NCI-H2196 (cell line): Measurements from ENCODE around the gene LRRC1.

Source experiments
- DNase-seq: peaks from one replicate; lab custom pipeline; 2025; ENCODE audit not compliant: unreplicated experiment; lab: John Stamatoyannopoulos, UW

Gene LRRC1

DNA sequence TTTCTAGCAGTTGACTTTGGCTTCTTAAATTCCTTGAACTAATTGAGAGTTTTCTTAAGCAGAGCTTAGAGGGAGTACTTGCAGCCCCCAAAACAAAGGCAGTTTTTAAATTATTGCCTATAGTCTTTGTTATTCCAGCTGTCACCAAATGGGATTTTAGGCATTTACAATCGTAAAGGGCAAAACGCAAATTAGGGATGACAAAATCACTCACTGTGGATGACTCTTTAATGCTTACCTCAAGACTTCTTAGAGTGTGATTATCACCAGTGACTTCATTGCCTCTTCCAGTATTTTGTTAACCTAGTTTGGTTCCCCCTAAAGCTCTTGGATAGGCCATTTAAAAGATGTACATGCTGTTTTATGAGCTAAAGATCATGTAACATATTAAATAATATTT lies 126.8 kb downstream of the LRRC1 start:
- no peak for DNase-seq

DNA sequence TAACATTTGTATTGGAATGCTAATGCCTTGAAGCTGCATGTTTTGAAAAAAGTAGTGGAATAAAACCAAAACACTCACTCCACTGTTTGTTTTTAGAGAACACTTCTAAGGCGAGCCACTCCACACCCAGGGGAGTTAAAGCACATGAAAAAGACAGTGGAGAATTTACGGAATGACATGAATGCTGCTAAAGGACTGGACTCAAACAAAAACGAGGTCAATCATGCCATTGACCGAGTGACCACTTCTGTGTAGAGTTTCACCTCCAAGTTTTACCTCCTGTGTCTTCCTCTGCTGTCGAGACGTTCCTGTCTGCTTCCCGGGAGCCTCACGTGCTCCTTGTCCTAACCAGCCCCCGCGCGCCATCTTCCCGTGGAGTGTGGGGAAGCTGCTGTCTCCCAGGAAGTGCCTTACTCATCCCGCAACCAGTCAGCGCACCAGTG lies 127.8 kb downstream of the LRRC1 start:
- DNase-seq, result no peak

DNA sequence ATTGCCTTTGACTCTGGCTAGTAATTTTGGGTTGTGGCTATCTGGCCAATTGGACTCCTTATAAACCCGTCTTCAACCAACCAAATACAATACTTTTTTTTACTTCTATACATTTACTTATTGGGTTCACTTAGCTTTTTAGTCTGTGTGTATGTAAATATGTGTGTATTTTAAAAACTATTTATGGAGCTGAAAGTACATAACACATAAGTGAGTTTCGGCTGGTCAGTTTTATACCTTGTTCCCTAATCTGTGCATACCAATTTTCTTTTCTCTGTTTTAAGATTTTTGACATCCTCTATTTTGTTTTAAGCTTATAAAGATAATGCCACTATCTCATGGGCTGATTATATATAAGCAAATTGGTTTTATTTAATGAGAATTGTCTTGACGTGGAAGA lies 129.5 kb downstream of the LRRC1 start:
- no peak for DNase-seq

DNA sequence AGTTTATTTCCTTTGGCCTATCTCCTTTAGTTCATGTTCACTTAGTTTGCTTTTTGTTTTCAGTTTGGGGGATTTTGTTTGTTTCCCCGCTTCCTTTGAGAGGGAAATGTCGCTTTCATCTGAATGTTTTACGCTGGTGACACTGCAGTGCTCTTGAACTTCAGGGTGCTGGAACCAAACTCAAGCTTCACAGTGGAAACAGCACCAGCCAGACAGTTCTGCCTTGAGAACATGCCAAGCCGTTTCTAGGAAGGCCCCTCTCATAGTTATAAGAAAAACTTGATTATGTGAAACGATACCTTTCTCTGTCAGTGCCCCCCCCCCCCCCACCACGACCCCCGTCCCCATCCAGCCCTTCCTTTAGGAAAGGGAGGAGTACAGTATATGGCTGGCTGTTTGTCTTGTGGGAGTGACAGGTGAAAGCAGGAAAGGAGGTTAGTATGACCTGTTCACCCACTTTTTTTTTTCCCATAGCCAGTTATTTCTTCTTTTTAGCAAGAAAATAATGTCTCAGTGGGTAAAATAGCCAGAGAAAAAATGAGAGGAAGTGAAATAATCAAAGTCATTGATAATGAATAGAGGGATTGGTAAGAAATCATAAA lies 130.1 kb downstream of the LRRC1 start:
- DNase-seq, result no peak

DNA sequence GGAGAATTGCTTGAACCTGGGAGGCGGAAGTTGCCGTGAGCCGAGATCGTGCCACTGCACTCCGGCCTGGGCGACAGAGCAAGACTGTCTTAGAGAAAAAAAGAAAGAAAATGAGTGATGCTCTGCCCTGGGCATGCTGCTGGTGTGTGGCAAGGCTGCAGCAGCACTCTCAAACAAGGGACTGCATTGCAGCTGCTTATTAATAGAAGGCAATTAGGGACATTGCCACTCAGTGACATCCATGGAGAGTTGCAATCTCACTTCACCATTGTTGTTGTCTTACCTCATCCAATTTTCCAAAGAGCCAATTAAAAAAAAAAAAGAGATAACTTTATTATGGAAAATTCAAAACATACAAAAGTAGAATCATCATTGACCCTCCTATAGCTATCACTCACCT lies 131.1 kb downstream of the LRRC1 start:
- DNase-seq, result no peak

DNA sequence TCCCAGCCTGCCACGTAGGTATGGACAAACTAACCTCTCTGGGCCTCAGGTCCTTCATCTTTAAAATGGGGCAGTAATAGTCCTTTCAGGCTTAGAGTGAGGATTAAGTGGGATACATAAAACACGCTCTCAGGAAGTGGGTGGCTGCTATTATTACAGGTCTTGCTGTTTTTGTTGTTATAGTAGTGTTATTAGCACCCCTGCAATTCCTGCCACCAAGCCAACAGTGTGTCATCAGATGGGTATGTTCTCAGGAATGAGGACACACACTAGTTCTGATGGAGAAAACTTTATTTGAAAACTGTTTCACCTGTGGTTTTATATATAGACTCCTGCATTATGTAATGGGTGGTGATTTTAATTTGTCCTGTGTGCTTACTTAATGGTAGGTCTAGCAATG lies 131.7 kb downstream of the LRRC1 start:
- no peak for DNase-seq

DNA sequence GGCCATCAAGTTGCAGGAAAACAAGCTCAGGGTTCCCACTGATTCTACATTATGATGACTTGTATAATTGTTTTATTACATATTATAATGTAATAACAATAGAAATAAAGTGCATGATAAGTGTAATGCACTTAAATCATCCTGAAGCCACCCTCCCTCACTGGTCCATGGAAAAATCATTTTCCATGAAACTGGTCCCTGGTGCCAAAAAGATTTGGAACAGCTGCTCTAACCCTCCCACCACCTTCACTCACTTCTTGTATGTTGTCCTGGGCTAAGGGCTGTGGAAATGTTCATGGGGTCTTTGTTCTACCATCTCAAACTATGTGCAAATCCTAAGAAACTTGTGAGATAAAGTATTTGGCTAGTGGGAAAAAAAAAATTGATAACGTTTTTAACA lies 133.8 kb downstream of the LRRC1 start:
- DNase-seq, result no peak

DNA sequence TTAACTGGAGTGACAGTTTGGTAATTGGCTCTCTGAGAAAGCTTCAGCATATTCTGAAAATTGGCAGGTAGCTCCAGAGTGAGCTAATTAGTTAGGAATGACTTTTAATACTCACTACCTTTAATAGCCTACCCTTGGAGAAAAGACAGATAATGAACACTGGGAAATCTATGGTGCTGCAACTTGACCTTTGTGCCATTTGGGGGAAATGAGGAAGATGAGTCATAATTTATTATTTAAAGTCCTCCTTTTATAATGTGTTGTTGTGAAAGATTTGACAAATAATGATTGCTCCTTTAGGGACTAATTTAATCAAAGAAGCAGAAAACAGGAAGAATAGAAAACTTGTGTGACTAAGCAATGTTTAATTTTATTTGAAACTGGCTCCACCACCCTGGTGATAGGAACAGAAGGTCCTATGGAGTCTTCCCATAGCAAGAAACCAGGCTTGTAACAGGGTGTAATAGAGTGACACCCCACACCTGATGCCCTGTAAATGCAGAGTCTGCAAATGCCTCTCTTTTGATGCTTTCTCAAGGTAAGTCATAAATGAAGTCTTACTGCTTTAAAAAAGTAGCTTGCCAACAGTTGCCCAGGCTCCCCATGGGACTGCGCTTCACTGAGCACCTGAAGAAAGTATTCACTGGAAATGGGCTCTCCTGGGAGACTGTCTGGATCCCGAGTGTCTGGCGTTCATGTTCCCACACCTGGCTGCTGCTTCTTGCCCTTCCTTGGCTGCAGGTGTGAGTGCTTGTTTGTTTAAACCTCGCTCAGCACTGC lies 134.4 kb downstream of the LRRC1 start:
- peak; percentile 31 for DNase-seq

DNA sequence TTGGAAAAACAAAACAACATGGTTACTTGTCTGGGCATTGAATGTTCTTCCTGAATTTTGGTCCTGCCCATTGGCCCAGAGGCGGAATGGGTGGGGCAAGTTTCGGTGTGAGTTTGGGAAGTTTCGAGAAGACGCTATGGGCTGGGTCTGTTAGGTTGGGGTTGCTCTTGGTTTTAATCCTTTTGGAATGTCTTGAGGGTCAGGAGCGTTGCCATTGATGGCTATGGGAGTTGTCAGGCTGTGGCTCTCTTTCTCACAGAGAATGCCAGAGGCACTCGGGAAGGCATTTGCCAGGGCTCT lies 135.0 kb downstream of the LRRC1 start:
- DNase-seq, result no peak

DNA sequence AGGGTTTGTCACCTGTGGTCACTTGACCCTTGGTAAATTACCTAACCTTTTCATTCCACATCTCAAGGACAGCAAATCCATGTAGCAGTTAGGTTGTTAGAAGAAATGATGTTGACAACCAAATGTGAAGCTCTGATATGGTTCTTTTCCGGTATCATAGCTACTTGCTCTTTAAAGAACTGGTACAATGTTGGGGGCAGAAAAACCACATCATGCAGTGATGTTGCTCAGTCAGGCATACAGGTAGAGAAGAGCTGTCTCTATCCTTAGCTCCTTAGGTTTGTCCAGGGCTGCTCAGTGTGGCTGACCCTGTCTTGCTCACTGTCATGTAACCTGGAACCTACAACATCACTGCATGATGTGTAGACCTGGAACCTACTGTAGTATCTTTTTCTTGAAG lies 135.5 kb downstream of the LRRC1 start:
- DNase-seq, result no peak

DNA sequence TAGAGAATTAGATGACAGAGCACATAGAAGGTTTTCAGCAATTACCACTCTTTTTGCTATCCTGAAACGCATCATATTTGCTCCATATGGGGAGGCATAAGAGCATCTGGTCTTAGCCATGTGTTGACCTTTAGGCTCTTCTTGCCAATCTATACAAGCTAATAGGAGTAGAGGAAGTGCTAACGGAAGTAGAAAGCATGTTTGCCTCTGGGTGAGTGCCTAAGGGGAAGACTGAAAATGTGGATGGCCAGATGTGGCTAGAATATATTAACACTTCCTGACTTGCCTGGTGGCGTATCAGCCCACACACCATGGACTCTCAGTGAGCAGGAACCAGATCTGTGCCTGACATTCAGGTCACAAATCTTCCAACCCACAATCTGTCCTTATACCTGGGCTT lies 136.3 kb downstream of the LRRC1 start:
- DNase-seq, result no peak

DNA sequence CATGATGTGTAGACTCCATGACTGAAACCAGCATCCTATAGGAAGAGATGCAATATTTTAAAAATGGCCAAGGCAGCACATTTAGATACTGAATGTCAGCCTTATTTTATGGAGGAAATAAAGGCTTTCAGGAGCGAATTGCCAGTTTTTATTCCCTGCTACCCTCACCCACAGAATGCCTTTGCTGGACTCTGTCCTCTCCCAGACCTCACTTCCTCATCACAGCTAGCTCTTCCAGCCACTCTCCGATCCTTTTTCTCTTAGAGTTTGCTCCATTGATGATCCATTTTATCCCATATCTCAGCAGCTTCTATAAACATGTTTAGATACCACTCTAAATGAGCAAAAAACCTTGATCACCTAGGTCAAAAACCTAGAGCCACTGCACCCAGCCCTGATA lies 137.7 kb downstream of the LRRC1 start:
- no peak for DNase-seq

DNA sequence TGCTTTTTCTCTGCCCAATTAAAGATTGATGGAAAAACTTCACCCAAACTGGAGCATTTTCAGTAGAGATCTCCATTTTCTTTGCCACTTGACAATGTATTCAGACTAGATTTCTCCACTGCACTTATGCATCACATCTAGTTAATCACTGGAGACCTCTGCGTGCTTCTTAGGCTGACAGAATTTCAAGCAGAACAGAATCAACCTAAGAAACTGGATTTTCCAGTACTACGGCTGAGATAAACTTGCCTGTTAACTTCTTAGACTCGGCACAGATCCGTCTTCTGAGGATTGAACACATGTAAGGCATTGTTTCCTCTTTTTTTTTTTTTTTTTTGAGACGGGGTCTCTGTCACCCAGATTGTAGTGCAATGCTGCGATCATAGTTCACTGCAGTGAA lies 139.2 kb downstream of the LRRC1 start:
- DNase-seq, result no peak

DNA sequence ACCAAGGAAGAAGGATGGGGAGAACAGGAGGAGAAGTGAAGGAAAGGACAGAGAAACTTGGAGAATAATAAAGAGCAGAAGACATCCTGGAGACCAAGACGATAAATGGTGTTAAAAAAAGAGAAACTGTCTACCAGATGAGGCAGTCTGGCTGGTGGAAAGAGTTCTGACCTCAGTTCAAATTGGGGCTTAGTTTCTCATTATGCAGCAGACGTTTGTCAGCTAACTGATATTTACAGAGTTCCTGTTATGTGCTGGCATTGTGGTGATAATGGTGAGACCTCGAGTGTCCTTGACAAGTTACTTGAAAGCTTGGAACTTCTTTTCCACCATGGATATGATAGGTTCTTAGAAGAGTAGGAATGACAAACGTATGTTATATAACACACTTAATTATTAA lies 142.7 kb downstream of the LRRC1 start:
- no peak for DNase-seq

DNA sequence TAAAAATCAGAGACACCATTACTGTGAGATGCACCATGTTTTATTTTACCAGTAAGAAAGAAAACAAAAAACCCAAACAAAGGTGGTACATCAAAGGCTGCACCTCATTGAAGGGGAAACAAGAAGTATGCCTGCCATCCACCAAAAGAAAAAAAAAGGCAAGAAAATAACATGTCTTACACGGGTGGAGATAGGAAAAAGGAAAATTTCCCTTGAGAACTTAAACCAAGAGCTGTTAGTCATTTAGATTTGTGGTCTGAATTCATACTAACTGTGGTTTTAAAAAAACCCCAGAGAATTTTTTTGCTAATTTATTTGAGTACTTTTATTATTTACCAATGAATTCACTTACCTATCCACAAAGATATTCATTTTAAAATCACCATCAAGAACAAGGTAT lies 144.0 kb downstream of the LRRC1 start:
- no peak for DNase-seq

DNA sequence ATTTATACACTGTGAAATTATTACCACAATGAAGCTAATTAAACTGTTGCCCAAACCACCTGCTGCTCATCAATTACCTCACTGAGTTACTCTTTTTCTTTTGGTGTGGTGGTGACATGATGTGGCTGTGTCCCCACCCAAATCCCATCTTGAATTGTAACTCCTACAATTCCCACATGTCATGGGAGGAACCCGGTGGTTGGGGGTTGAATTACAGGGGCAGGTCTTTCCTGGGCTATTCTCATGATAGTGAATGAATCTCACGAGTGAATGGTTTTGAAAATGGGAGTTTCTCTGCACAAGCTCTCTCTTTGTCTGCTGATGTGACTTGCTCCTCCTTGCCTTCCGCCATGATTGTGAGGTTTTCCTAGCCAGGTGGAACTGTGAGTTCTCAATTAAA lies 145.0 kb downstream of the LRRC1 start:
- no peak for DNase-seq

DNA sequence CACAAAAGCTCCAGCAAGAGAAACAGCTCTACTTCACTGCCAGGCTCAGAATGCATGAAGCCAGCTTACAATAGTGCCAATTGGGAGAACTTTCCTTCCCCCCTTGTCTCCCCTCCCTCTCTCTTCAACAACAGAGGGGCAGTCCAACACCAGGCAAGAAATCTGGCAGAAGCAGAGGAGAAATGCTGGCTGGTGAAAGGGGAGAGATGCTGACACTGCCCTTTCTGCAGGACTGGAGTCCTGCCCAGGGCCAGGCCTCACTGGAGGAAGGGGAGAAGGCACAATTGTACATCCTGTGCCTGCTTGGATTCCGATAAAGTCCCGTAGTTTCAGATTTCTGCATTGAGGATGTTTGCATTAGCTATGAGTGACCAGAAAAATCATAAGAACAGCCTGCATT lies 148.6 kb downstream of the LRRC1 start:
- no peak for DNase-seq

DNA sequence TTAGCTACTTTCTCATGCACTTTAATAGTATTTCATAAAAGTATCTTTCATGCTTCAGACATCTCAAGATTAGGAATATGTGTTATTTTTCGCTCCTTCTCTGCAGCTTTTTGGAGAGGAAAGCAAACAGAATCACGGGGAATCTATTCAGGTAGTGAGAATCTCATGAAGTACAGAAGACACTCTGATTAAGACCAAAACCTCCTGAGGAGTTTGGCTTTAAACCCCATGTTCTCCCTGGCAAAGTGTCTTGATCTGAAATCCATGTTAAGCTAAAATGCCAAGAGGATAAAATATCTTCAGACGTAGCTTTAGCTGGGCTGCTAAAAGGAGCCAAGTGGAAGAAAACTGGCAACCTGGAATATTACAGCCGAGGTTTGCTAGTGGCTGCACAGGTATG lies 149.3 kb downstream of the LRRC1 start:
- no peak for DNase-seq

DNA sequence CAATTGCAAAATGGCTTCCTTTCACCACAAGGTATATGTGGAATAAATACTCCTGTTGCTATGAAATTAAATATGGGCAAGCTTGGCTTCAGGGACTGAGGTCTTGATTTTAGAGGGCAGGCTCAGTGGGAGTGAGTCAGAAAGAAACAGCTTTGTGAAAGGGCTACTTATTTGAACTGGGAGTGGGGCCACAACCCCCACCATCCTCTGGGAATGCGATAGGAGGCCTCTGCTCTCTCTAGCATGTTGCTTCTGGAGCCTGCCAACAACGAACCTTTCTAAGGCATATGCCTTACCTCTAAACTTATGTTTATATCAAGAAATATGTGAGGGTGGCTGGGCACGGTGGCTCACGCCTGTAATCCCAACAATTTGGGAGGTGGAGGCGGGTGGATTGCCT lies 149.7 kb downstream of the LRRC1 start:
- no peak for DNase-seq

DNA sequence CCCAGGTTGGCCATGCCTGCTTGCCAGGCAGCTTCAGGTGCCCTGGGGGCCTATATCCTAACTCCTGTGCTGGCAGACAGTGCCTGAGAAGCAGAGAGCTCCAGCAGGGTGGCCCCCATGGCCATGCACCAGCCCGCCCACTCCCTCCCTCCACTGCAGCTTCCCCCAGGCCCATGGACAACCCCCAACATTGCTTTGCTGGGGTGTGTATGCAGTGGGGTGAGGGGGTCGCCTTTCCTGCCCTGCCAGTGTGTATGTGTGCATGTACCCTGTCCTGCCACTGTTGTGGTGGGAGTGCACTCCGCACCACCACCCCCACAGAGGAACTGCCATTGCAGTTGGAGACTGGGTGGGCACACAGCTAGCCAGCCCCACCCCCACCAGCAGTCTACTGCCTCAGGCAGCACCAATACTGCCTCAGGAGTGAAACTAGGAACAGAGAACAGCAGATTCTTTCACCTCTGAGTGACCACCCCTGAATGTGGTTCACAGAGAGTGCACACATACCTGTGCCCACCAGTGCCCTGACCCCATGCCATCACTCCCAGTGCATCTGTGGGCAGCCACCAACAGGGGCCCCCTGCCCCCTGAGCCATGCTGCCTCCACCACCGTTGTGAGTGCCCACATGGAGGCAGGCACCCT lies 151.1 kb downstream of the LRRC1 start:
- DNase-seq, result no peak

DNA sequence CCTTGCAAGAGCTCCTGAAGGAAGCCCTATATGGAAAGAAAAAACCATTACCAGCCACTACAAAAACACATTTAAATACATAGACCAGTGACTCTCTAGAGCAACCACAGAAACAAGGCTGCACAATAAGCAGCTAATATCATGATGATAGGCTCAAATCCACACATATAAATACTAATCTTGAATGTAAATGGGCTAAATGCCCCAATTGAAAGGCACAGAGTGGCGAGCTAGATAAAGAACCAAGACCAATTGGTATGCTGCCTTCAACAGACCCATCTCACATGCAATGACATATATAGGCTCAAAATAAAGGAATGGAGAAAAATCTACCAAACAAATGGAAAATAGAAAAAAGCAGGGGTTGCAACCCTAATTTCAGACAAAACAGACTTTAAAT lies 153.0 kb downstream of the LRRC1 start:
- DNase-seq, result no peak

DNA sequence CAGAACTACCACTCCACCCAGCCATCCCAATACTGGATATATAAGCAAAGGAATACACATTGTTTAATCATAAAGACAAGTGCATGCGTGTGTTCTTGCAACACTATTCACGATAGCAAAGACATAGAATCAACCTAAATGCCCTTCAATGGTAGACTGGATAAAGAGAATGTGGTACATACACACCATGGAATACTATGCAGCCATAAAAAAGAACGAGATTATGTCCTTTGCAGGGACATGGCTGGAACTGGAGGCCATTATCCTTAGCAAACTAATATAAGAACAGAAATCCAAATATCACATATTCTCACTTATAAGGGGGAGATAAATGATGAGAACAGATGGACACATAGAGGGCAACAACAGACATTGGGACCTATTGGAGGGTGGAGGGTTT lies 156.6 kb downstream of the LRRC1 start:
- no peak for DNase-seq
